Ishikawa (cell line): ENCODE data around the gene TRIAP1.

Experiments used
- EP300 ChIP-seq: IDR thresholded peaks from 2 replicates; pipeline ENCODE4 v1.6.1; 2012; ENCODE audit warnings: borderline replicate concordance
- FOXM1 ChIP-seq: IDR thresholded peaks from 2 replicates; pipeline ENCODE4 v1.6.1; 2012; ENCODE audit warnings: low read depth, borderline replicate concordance
- MAX ChIP-seq: IDR thresholded peaks from 2 replicates; pipeline ENCODE4 v1.6.1; 2012
- RAD21 ChIP-seq: IDR thresholded peaks from 2 replicates; pipeline ENCODE4 v1.6.1; 2012; ENCODE audit warnings: low read depth
- TAF1 ChIP-seq: IDR thresholded peaks from 2 replicates; pipeline ENCODE4 v1.6.1; 2012; ENCODE audit warnings: low read depth, mild to moderate bottlenecking
- TEAD4 ChIP-seq: IDR thresholded peaks from 2 replicates; pipeline ENCODE4 v1.6.1; 2012
- YY1 ChIP-seq: IDR thresholded peaks from 2 replicates; pipeline ENCODE4 v1.6.1; 2012; ENCODE audit warnings: low read depth

- TF ChIP-seq FOXM1 (no peak), YY1 (no peak), TAF1 (no peak), MAX (no peak), RAD21 (no peak), TEAD4 (no peak), EP300 (no peak)
These were observed 37.4 kb downstream of the TRIAP1 start for GRCh38 chr12:120408771-120409170.
